Choroid plexus epithelial cell (primary cell): Measurements from ENCODE around the gene LIG4.

Experiments
- DNase-seq: peaks from one replicate; pipeline ENCODE4 v3.0.0-alpha.2; 2010; ENCODE audit warnings: low read depth
- H3K4me3 ChIP-seq: 2 replicates; pipeline ENCODE4 v1.5.1; 2011; ENCODE audit warnings: low read depth, mild to moderate bottlenecking, control low read depth, low read length, moderate library complexity
- CTCF ChIP-seq: conservative IDR thresholded peaks from 2 replicates; pipeline ENCODE4 v1.5.1; 2011; ENCODE audit warnings: low read depth, mild to moderate bottlenecking, control low read depth, inconsistent platforms, low read length, moderate library complexity

The LIG4 gene

GRCh38 chr13:108214441-108215271, 680 bp downstream of the LIG4 start:
- no peak for TF ChIP-seq CTCF
- peak overlapping the region; percentile 68 for H3K4me3 ChIP-seq
- DNase-seq = peak; percentile 22

- no peak for DNase-seq
- TF ChIP-seq CTCF = no peak
- H3K4me3 ChIP-seq = peak overlapping the region; percentile 68
Measured at GRCh38 chr13:108213946-108214345, 1.4 kb downstream of the LIG4 start.

- no peak overlapping the region for H3K4me3 ChIP-seq
- TF ChIP-seq CTCF = no peak
- no peak for DNase-seq
Measured at GRCh38 chr13:108212886-108213285, 2.5 kb downstream of the LIG4 start.

- no peak overlapping the region for H3K4me3 ChIP-seq
- no peak for TF ChIP-seq CTCF
- no peak for DNase-seq
Measured at GRCh38 chr13:108210551-108210950, 4.8 kb downstream of the LIG4 start.

GRCh38 chr13:108200781-108201398, 14.4 kb downstream of the LIG4 start:
- peak; percentile 46 for DNase-seq
- TF ChIP-seq CTCF = no peak
- H3K4me3 ChIP-seq = no peak overlapping the region

- H3K4me3 ChIP-seq = no peak overlapping the region
- DNase-seq = no peak
- TF ChIP-seq CTCF = no peak
Measured at GRCh38 chr13:108195861-108196260, 19.5 kb downstream of the LIG4 start.

GRCh38 chr13:108195146-108195545, 20.2 kb downstream of the LIG4 start:
- TF ChIP-seq CTCF = no peak
- no peak overlapping the region for H3K4me3 ChIP-seq
- peak; percentile 15 for DNase-seq
